Measurements from ENCODE around the gene TRIM71. TPM values are rescaled to one million over a fixed set of nuclear protein-coding genes. Genes with fewer than 3 reads are reported as not detected.
"Not testable (repeated sequence)": the region's sequence is repeated elsewhere in the genome, so short reads cannot be mapped to it uniquely, and the experiment has no call there.

The TRIM71 gene
- total RNA-seq, 1 donor from 2014 or later = 74.0 TPM

GRCh38 chr3:32937331-32937730, 119.5 kb downstream of the TRIM71 start:
- Mint-ChIP-seq H3K4me1 (ENCODE audit: unreplicated experiment) (no peaks in the 10 kb centered on the region), H3K4me3 (ENCODE audit: unreplicated experiment) (no peak overlapping the region), H3K27me3 (ENCODE audit: unreplicated experiment) (peaks cover 7% of the 10 kb centered on the region), H3K9me3 (ENCODE audit: unreplicated experiment) (no peaks in the 10 kb centered on the region), H3K27ac (ENCODE audit: unreplicated experiment) (no peak overlapping the region), H3K36me3 (ENCODE audit: low read depth, unreplicated experiment) (no peaks in the 10 kb centered on the region)
- no peak for DNase-seq (ENCODE audit: low spot score)
- no peak for TF ChIP-seq CTCF (IDR thresholded peaks at IDR 0.05; ENCODE audit: unreplicated experiment)

- DNase-seq (ENCODE audit: low spot score); H3K36me3 Mint-ChIP-seq (ENCODE audit: low read depth, unreplicated experiment); H3K4me3 Mint-ChIP-seq (ENCODE audit: unreplicated experiment); H3K27me3 Mint-ChIP-seq (ENCODE audit: unreplicated experiment); H3K9me3 Mint-ChIP-seq (ENCODE audit: unreplicated experiment); H3K4me1 Mint-ChIP-seq (ENCODE audit: unreplicated experiment); H3K27ac Mint-ChIP-seq (ENCODE audit: unreplicated experiment): not testable (repeated sequence)
Observed at GRCh38 chr3:32939531-32940284, 121.9 kb downstream of the TRIM71 start.

- no peak for TF ChIP-seq CTCF (IDR thresholded peaks at IDR 0.05; ENCODE audit: unreplicated experiment)
- DNase-seq (ENCODE audit: low spot score) = no peak
- Mint-ChIP-seq H3K4me3 (ENCODE audit: unreplicated experiment) (no peak overlapping the region), H3K4me1 (ENCODE audit: unreplicated experiment) (no peaks in the 10 kb centered on the region), H3K9me3 (ENCODE audit: unreplicated experiment) (no peaks in the 10 kb centered on the region), H3K27me3 (ENCODE audit: unreplicated experiment) (peaks cover 7% of the 10 kb centered on the region), H3K27ac (ENCODE audit: unreplicated experiment) (no peak overlapping the region), H3K36me3 (ENCODE audit: low read depth, unreplicated experiment) (no peaks in the 10 kb centered on the region)
Observed at GRCh38 chr3:32940726-32941125, 122.9 kb downstream of the TRIM71 start.

GRCh38 chr3:32945136-32945535, 127.3 kb downstream of the TRIM71 start:
- no peaks in the 10 kb centered on the region for H3K4me1 Mint-ChIP-seq (ENCODE audit: unreplicated experiment)
- no peaks in the 10 kb centered on the region for H3K9me3 Mint-ChIP-seq (ENCODE audit: unreplicated experiment)
- no peak overlapping the region for H3K27ac Mint-ChIP-seq (ENCODE audit: unreplicated experiment)
- H3K27me3 Mint-ChIP-seq (ENCODE audit: unreplicated experiment) = peaks cover 9% of the 10 kb centered on the region
- no peaks in the 10 kb centered on the region for H3K36me3 Mint-ChIP-seq (ENCODE audit: low read depth, unreplicated experiment)
- DNase-seq (ENCODE audit: low spot score) = no peak
- TF ChIP-seq CTCF (IDR thresholded peaks at IDR 0.05; ENCODE audit: unreplicated experiment) = no peak
- H3K4me3 Mint-ChIP-seq (ENCODE audit: unreplicated experiment) = no peak overlapping the region

- not testable (repeated sequence) for H3K36me3 Mint-ChIP-seq (ENCODE audit: low read depth, unreplicated experiment); H3K27me3 Mint-ChIP-seq (ENCODE audit: unreplicated experiment); H3K4me3 Mint-ChIP-seq (ENCODE audit: unreplicated experiment); H3K27ac Mint-ChIP-seq (ENCODE audit: unreplicated experiment); H3K9me3 Mint-ChIP-seq (ENCODE audit: unreplicated experiment); H3K4me1 Mint-ChIP-seq (ENCODE audit: unreplicated experiment); DNase-seq (ENCODE audit: low spot score)
Observed at GRCh38 chr3:32945598-32945997, 127.8 kb downstream of the TRIM71 start.

GRCh38 chr3:32946973-32947788, 129.4 kb downstream of the TRIM71 start:
- H3K27me3 Mint-ChIP-seq (ENCODE audit: unreplicated experiment) = peaks cover 2% of the 10 kb centered on the region
- no peak for TF ChIP-seq CTCF (IDR thresholded peaks at IDR 0.05; ENCODE audit: unreplicated experiment)
- H3K27ac Mint-ChIP-seq (ENCODE audit: unreplicated experiment) = no peak overlapping the region
- DNase-seq (ENCODE audit: low spot score) = no peak
- no peaks in the 10 kb centered on the region for H3K9me3 Mint-ChIP-seq (ENCODE audit: unreplicated experiment)
- no peaks in the 10 kb centered on the region for H3K36me3 Mint-ChIP-seq (ENCODE audit: low read depth, unreplicated experiment)
- H3K4me3 Mint-ChIP-seq (ENCODE audit: unreplicated experiment) = no peak overlapping the region
- H3K4me1 Mint-ChIP-seq (ENCODE audit: unreplicated experiment) = no peaks in the 10 kb centered on the region
